B cell (primary cell): ENCODE results near the gene ESD. TPM values are rescaled to one million over a fixed set of nuclear protein-coding genes. Genes with fewer than 3 reads are reported as not detected.

Experiments
- ATAC-seq: fragments of 200-7000 bp; cut with Tn5 transposase; one replicate; pipeline ENCODE4 v1.10.0; 2021; ENCODE audit warnings: low read depth, mild to moderate bottlenecking, moderate number of reproducible peaks, moderate library complexity
- CTCF ChIA-PET: fragments of 350-600 bp; sonication (Branson Sonifier 250); formaldehyde crosslinking; loops from one replicate; lab custom pipeline; 2021; ENCODE audit warnings: antibody characterized with exemption, inconsistent platforms; lab: Charles Lee
- POLR2A ChIA-PET: fragments of 350-600 bp; sonication (Branson Sonifier 250); formaldehyde crosslinking; loops from one replicate; lab custom pipeline; 2021; ENCODE audit warnings: antibody characterized with exemption; lab: Charles Lee
- DNase-seq: peaks from one replicate; pipeline ENCODE4 v3.0.0; 2013
- H2AFZ ChIP-seq: 2 replicates; pipeline ENCODE4 v1.6.1; 2012; ENCODE audit warnings: mild to moderate bottlenecking, low read depth, low read length; ENCODE audit not compliant: insufficient read depth, poor library complexity, severe bottlenecking
- H3K27ac ChIP-seq, 2 donors: 1 replicate in 1 of 2; 2 replicates in 1 of 2; pipeline ENCODE4 v1.5.1; 2012 to 2013; ENCODE audit warnings: low read length in 2 of 2, mild to moderate bottlenecking in 2 of 2, moderate library complexity in 1 of 2
- H3K27me3 ChIP-seq, 4 experiments: fragments of 200-600 bp in 1 of 4; sonication (generic) in 1 of 4; replicated peaks in 1 of 4; 1 replicate in 2 of 4; 2 replicates in 2 of 4; pipeline versions ENCODE4 v1.6.1 to v1.7.0; 2013 to 2016; ENCODE audit warnings: low read length in 3 of 4, mild to moderate bottlenecking in 2 of 4, mixed read lengths in 1 of 4, moderate library complexity in 1 of 4; ENCODE audit not compliant: insufficient read depth in 4 of 4, control insufficient read depth in 3 of 4; ENCODE audit errors: control extremely low read depth in 1 of 4
- H3K36me3 ChIP-seq, 2 experiments: replicated peaks in 1 of 2; 1 replicate in 1 of 2; 2 replicates in 1 of 2; pipeline versions ENCODE4 v1.6.1 to v1.7.1; 2013; ENCODE audit warnings: low read length in 1 of 2; ENCODE audit not compliant: insufficient read depth in 2 of 2, control insufficient read depth in 1 of 2; ENCODE audit errors: control extremely low read depth in 1 of 2, extremely low read depth in 1 of 2
- H3K4me1 ChIP-seq, 2 donors: fragments of 200-600 bp in 1 of 2; sonication (generic) in 1 of 2; 1 replicate in 1 of 2; 2 replicates in 1 of 2; pipeline versions ENCODE4 v1.5.1 to v1.6.1; 2013 to 2017; ENCODE audit warnings: low read length in 2 of 2; ENCODE audit not compliant: control insufficient read depth in 2 of 2, insufficient read depth in 2 of 2
- H3K4me2 ChIP-seq: replicated peaks from 2 replicates; pipeline ENCODE3; 2012; ENCODE audit warnings: mild to moderate bottlenecking, low read depth, low read length; ENCODE audit not compliant: poor library complexity, severe bottlenecking
- H3K4me3 ChIP-seq, 5 experiments: fragments of 200-600 bp in 1 of 5; sonication (generic) in 1 of 5; 1 replicate in 3 of 5; 2 replicates in 2 of 5; pipeline versions ENCODE4 v1.5.1 to v1.7.0; 2011 to 2016; ENCODE audit warnings: low read length in 4 of 5, mild to moderate bottlenecking in 4 of 5, low read depth in 2 of 5, control low read depth in 1 of 5, moderate library complexity in 1 of 5; ENCODE audit not compliant: insufficient read depth in 1 of 5; ENCODE audit errors: control extremely low read depth in 1 of 5, extremely low read depth in 1 of 5
- H3K79me2 ChIP-seq: fragments of 200-600 bp; sonication (generic); one replicate; pipeline ENCODE4 v1.6.0; 2016; ENCODE audit warnings: low read length; ENCODE audit not compliant: control insufficient read depth, insufficient read depth
- H3K9ac ChIP-seq: fragments of 200-600 bp; sonication (generic); 2 replicates; pipeline ENCODE4 v1.6.1; 2017; ENCODE audit warnings: mild to moderate bottlenecking, low read length, moderate library complexity
- H3K9me3 ChIP-seq, 3 donors: one replicate each; pipeline versions ENCODE4 v1.6.1 to v1.7.1; 2013; ENCODE audit warnings: low read length in 2 of 3; ENCODE audit not compliant: control insufficient read depth in 2 of 3, insufficient read depth in 1 of 3; ENCODE audit errors: control extremely low read depth in 1 of 3
- H4K20me1 ChIP-seq: 2 replicates; pipeline ENCODE4 v1.6.0; 2012; ENCODE audit warnings: mild to moderate bottlenecking, low read length; ENCODE audit not compliant: insufficient read depth, control insufficient read depth, poor library complexity, severe bottlenecking
- H3K27ac Mint-ChIP-seq: one replicate; pipeline ENCODE4 v1.8.0; 2021; ENCODE audit warnings: mixed read lengths
- H3K27me3 Mint-ChIP-seq: one replicate; pipeline ENCODE4 v1.8.0; 2021; ENCODE audit warnings: mixed read lengths
- H3K4me1 Mint-ChIP-seq: one replicate; pipeline ENCODE4 v1.8.0; 2021; ENCODE audit warnings: mixed read lengths
- H3K4me3 Mint-ChIP-seq: one replicate; pipeline ENCODE4 v1.8.0; 2021; ENCODE audit warnings: mixed read lengths
- H3K9me3 Mint-ChIP-seq: one replicate; pipeline ENCODE4 v1.8.0; 2022; ENCODE audit warnings: mixed read lengths; ENCODE audit not compliant: insufficient read depth
- CTCF ChIP-seq: fragments of 200-600 bp; IDR thresholded peaks from one replicate; pipeline ENCODE4 v1.8.0; 2022; ENCODE audit warnings: antibody characterized with exemption, mild to moderate bottlenecking
- EZH2 ChIP-seq: IDR thresholded peaks from 2 replicates; pipeline ENCODE4 v1.6.1; 2012; ENCODE audit warnings: borderline replicate concordance, low read depth, mild to moderate bottlenecking, moderate library complexity, low read length; ENCODE audit not compliant: insufficient read depth, poor library complexity, severe bottlenecking
- WGBS: methylation state at CpG from one replicate; pipeline ENCODE4 v1.1.5; 2013; ENCODE audit warnings: missing lambda C conversion rate; ENCODE audit not compliant: insufficient coverage; 5-methylcytosine and 5-hydroxymethylcytosine counted together
- intact Hi-C: fragments of 100-400 bp; cut with micrococcal nuclease; formaldehyde crosslinking; loops from one replicate; pipeline ENCODE4 v1.10.0; 2022
- polyA plus RNA-seq: library from polyadenylated mRNA; depleted of rRNA; stranded (reverse); fragments of >200 nt; gene quantifications from 2 replicates; pipeline ENCODE4 v1.2.3, GENCODE V29; 2012
- total RNA-seq, 2 donors: library from RNA; stranded (reverse); fragments of 120-200 nt in 1 of 2; gene quantifications; 1 replicate in 1 of 2; 2 replicates in 1 of 2; pipeline versions ENCODE4 v1.2.3 to v1.2.4, GENCODE V29; 2013 to 2022

Gene ESD
- total and polyA plus RNA-seq, 2 donors (not counting 1 experiment from before 2014, with no cell fraction given) = 29.9 to 52.9 TPM

GRCh38 chr13:46759846-46760245 lies 37.1 kb downstream of the ESD start:
- no peaks in the 10 kb centered on the region for H4K20me1 ChIP-seq
- no peak overlapping the region for H3K4me3 ChIP-seq
- WGBS = 24% methylated on average over 2 of the region's 2 CpGs
- DNase-seq (no peak), ATAC-seq (no peak)
- peaks cover 10% of the 10 kb centered on the region in 2 donors for H3K4me1 ChIP-seq
- peaks cover 20% of the 10 kb centered on the region for H3K4me1 Mint-ChIP-seq
- H3K27ac Mint-ChIP-seq = no peak overlapping the region
- H3K27me3 ChIP-seq = peaks cover 0 to 12% (median 0%) of the 10 kb centered on the region in 4 experiments
- no peak overlapping the region for H3K9ac ChIP-seq
- intact Hi-C loops = no loop called here
- H3K4me3 Mint-ChIP-seq = no peak overlapping the region
- POLR2A ChIA-PET = no interaction called here
- H3K9me3 ChIP-seq = no peaks in the 10 kb centered on the region
- H3K27ac ChIP-seq = no peak overlapping the region
- TF ChIP-seq EZH2 (no peak), CTCF (no peak)
- no peak overlapping the region for H3K4me2 ChIP-seq
- no peaks in the 10 kb centered on the region for H3K27me3 Mint-ChIP-seq
- no peaks in the 10 kb centered on the region for H3K9me3 Mint-ChIP-seq
- CTCF ChIA-PET = no interaction called here
- no peaks in the 10 kb centered on the region for H3K79me2 ChIP-seq
- H2AFZ ChIP-seq = no peak overlapping the region
- H3K36me3 ChIP-seq = no peaks in the 10 kb centered on the region

GRCh38 chr13:46757640-46758039 lies 39.3 kb downstream of the ESD start:
- intact Hi-C loops = no loop called here
- no peaks in the 10 kb centered on the region for H3K9me3 Mint-ChIP-seq
- Histone ChIP-seq H3K27me3 (peaks cover 0 to 12% (median 0%) of the 10 kb centered on the region in 4 experiments), H3K27ac (no peak overlapping the region), H3K4me1 (peaks cover 10% of the 10 kb centered on the region in 2 donors), H3K9me3 (no peaks in the 10 kb centered on the region), H3K4me3 (no peak overlapping the region), H3K79me2 (no peaks in the 10 kb centered on the region), H4K20me1 (no peaks in the 10 kb centered on the region), H3K36me3 (peaks cover 0 to 8% of the 10 kb centered on the region in 2 experiments), H2AFZ (no peak overlapping the region), H3K4me2 (peak overlapping the region; percentile 32), H3K9ac (no peak overlapping the region)
- ChIA-PET POLR2A (no interaction called here), CTCF (no interaction called here)
- no peak overlapping the region for H3K27ac Mint-ChIP-seq
- H3K4me3 Mint-ChIP-seq = no peak overlapping the region
- WGBS = 100% methylated on average over 1 of the region's 3 CpGs
- H3K4me1 Mint-ChIP-seq = peaks cover 20% of the 10 kb centered on the region
- no peak for DNase-seq
- no peaks in the 10 kb centered on the region for H3K27me3 Mint-ChIP-seq
- TF ChIP-seq CTCF = peak; percentile 19
- TF ChIP-seq EZH2 = no peak
- ATAC-seq = no peak
